Neural cell (in vitro differentiated cells): Measurements from ENCODE around the gene NFAM1. TPM values are rescaled to one million over a fixed set of nuclear protein-coding genes. Genes with fewer than 3 reads are reported as not detected.

Experiments
- H2AFZ ChIP-seq: fragments of 200-600, 300-800 bp; sonication (generic), shearing (Covaris generic); 2 replicates; pipeline ENCODE4 v1.6.0; 2014; ENCODE audit warnings: low read depth, mild to moderate bottlenecking, antibody characterized with exemption, low read length, moderate library complexity
- H3F3A ChIP-seq: fragments of 200-600 bp; shearing (Covaris generic); 2 replicates; pipeline ENCODE4 v1.6.1; 2016; ENCODE audit warnings: mild to moderate bottlenecking, moderate library complexity, mixed read lengths, antibody characterized with exemption, low read length; ENCODE audit not compliant: insufficient read depth, poor library complexity, severe bottlenecking
- H3K27ac ChIP-seq: fragments of 200-600, 300-800 bp; sonication (generic), shearing (Covaris generic); 2 replicates; pipeline ENCODE4 v1.5.1; 2014; ENCODE audit warnings: mild to moderate bottlenecking, low read length, moderate library complexity
- H3K27me3 ChIP-seq: fragments of 300-800, 200-600 bp; sonication (generic), shearing (Covaris generic); 2 replicates; pipeline ENCODE4 v1.6.0; 2014; ENCODE audit warnings: mild to moderate bottlenecking, low read depth, low read length, moderate library complexity; ENCODE audit not compliant: insufficient read depth
- H3K36me3 ChIP-seq: fragments of 300-800, 200-600 bp; sonication (generic), shearing (Covaris generic); 2 replicates; pipeline ENCODE4 v1.5.1; 2014; ENCODE audit warnings: mild to moderate bottlenecking, antibody characterized with exemption, low read length, moderate library complexity; ENCODE audit not compliant: insufficient read depth
- H3K4me2 ChIP-seq: fragments of 300-800, 200-600 bp; sonication (generic), shearing (Covaris generic); 2 replicates; pipeline ENCODE4 v1.6.0; 2014; ENCODE audit warnings: mild to moderate bottlenecking, low read length
- H3K4me3 ChIP-seq: fragments of 300-800, 200-600 bp; sonication (generic), shearing (Covaris generic); 2 replicates; pipeline ENCODE4 v1.5.1; 2014; ENCODE audit warnings: mild to moderate bottlenecking, low read length, moderate library complexity
- H3K79me2 ChIP-seq: fragments of 200-600 bp; shearing (Covaris generic); replicated peaks from 2 replicates; pipeline ENCODE4 v1.6.0; 2014; ENCODE audit warnings: mild to moderate bottlenecking, low read length, moderate library complexity; ENCODE audit not compliant: insufficient read depth
- H3K9ac ChIP-seq: fragments of 300-800, 200-600 bp; sonication (generic), shearing (Covaris generic); 2 replicates; pipeline ENCODE4 v1.6.1; 2016; ENCODE audit warnings: mild to moderate bottlenecking, low read length, mixed read lengths
- H3K9me2 ChIP-seq: fragments of 200-600 bp; shearing (Covaris generic); 2 replicates; pipeline ENCODE4 v1.6.1; 2016; ENCODE audit warnings: mild to moderate bottlenecking, low read length, mixed read lengths; ENCODE audit not compliant: insufficient read depth
- H3K9me3 ChIP-seq: fragments of 200-600, 300-800 bp; sonication (generic), shearing (Covaris generic); 2 replicates; pipeline ENCODE4 v1.6.1; 2016; ENCODE audit warnings: mild to moderate bottlenecking, mixed run types, low read length, moderate library complexity, mixed read lengths
- H4K20me1 ChIP-seq: fragments of 200-600 bp; shearing (Covaris generic); 2 replicates; pipeline ENCODE4 v1.6.1; 2016; ENCODE audit warnings: mild to moderate bottlenecking, mixed run types; ENCODE audit not compliant: insufficient read depth
- EP300 ChIP-seq: fragments of 450-650 bp; conservative IDR thresholded peaks from 2 replicates; pipeline ENCODE4 v1.6.1; 2014; ENCODE audit warnings: antibody characterized with exemption, mild to moderate bottlenecking, moderate library complexity; ENCODE audit not compliant: poor library complexity, severe bottlenecking
- EZH2 ChIP-seq: fragments of 200-600, 300-800 bp; shearing (Covaris generic), sonication (generic); IDR thresholded peaks from 2 replicates; pipeline ENCODE4 v1.6.1; 2014; ENCODE audit warnings: antibody characterized with exemption, low read length, borderline replicate concordance, mild to moderate bottlenecking; ENCODE audit not compliant: insufficient read depth, poor library complexity, severe bottlenecking
- MXI1 ChIP-seq: fragments of 450-650 bp; conservative IDR thresholded peaks from 2 replicates; pipeline ENCODE4 v1.6.1; 2014; ENCODE audit warnings: antibody characterized with exemption, mild to moderate bottlenecking; ENCODE audit not compliant: poor library complexity, severe bottlenecking
- POLR2AphosphoS5 ChIP-seq: IDR thresholded peaks from 2 replicates; pipeline ENCODE4 v1.6.1; 2012
- RAD21 ChIP-seq: fragments of 450-650 bp; conservative IDR thresholded peaks from 2 replicates; pipeline ENCODE4 v1.6.1; 2014; ENCODE audit warnings: antibody characterized with exemption, mild to moderate bottlenecking, moderate library complexity
- SMC3 ChIP-seq: fragments of 450-650 bp; conservative IDR thresholded peaks from 2 replicates; pipeline ENCODE4 v1.6.1; 2014; ENCODE audit warnings: antibody characterized with exemption, mild to moderate bottlenecking, moderate library complexity; ENCODE audit not compliant: poor library complexity
- TAF1 ChIP-seq: IDR thresholded peaks from 2 replicates; pipeline ENCODE4 v1.6.1; 2012; ENCODE audit warnings: low read depth
- polyA plus RNA-seq: library from polyadenylated mRNA; depleted of rRNA; stranded (reverse); fragments of >200 nt; gene quantifications from 2 replicates; pipeline ENCODE4 v1.2.3, GENCODE V29; 2014
- TF ChIP-seq, protein P1 (sequence below): IDR thresholded peaks from 2 replicates; pipeline ENCODE4 v1.6.1; 2012; ENCODE audit warnings: borderline replicate concordance
- TF ChIP-seq, protein P2 (sequence below): fragments of 450-650 bp; IDR thresholded peaks from 2 replicates; pipeline ENCODE4 v1.5.1; 2014; ENCODE audit warnings: antibody characterized with exemption, mild to moderate bottlenecking, moderate library complexity; ENCODE audit not compliant: poor library complexity, severe bottlenecking

NFAM1 gene
- polyA plus RNA-seq, 1 donor from 2014 or later = 0.05 TPM

DNA sequence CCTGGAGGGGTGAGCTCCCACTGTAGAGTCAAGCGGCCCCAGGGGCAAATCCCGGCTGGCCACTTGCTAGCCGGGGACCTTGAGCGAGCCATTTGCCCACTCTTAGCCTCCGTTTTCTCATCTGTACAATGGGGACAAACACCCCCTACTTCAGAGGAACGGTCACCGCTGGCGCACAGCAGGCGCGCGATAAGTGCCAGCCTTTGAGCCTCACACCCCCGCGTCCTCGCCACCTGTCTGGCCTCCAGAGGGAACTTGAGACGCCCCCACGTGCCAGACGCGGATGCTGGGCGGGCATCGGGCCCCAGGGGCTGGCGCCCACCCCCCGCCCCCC, 89.1 kb downstream of the NFAM1 start:
- Histone ChIP-seq H3K9ac (peak overlapping the region; percentile 65), H3K4me2 (peak overlapping the region; percentile 86)
- TF ChIP-seq EP300 (no peak), SMC3 (peak; percentile 21)

GRCh38 chr22:42342426-42343120, 89.6 kb downstream of the NFAM1 start:
- H2AFZ ChIP-seq = no peak overlapping the region
- H3K4me3 ChIP-seq = peak overlapping the region; percentile 68
- no peaks in the 10 kb centered on the region for H3K9me2 ChIP-seq
- peak overlapping the region; percentile 86 for H3K4me2 ChIP-seq
- no peaks in the 10 kb centered on the region for H3K36me3 ChIP-seq
- no peaks in the 10 kb centered on the region for H3K9me3 ChIP-seq
- peaks cover 5% of the 10 kb centered on the region for H3F3A ChIP-seq
- peak overlapping the region; percentile 95 for H3K27ac ChIP-seq
- no peaks in the 10 kb centered on the region for H3K27me3 ChIP-seq
- peaks cover 40% of the 10 kb centered on the region for H3K79me2 ChIP-seq
- no peaks in the 10 kb centered on the region for H4K20me1 ChIP-seq
- TF ChIP-seq POLR2AphosphoS5 (no peak), SMC3 (no peak), EZH2 (no peak), RAD21 (no peak), EP300 (no peak), MXI1 (no peak), TAF1 (no peak)
- TF ChIP-seq, protein P1, sequence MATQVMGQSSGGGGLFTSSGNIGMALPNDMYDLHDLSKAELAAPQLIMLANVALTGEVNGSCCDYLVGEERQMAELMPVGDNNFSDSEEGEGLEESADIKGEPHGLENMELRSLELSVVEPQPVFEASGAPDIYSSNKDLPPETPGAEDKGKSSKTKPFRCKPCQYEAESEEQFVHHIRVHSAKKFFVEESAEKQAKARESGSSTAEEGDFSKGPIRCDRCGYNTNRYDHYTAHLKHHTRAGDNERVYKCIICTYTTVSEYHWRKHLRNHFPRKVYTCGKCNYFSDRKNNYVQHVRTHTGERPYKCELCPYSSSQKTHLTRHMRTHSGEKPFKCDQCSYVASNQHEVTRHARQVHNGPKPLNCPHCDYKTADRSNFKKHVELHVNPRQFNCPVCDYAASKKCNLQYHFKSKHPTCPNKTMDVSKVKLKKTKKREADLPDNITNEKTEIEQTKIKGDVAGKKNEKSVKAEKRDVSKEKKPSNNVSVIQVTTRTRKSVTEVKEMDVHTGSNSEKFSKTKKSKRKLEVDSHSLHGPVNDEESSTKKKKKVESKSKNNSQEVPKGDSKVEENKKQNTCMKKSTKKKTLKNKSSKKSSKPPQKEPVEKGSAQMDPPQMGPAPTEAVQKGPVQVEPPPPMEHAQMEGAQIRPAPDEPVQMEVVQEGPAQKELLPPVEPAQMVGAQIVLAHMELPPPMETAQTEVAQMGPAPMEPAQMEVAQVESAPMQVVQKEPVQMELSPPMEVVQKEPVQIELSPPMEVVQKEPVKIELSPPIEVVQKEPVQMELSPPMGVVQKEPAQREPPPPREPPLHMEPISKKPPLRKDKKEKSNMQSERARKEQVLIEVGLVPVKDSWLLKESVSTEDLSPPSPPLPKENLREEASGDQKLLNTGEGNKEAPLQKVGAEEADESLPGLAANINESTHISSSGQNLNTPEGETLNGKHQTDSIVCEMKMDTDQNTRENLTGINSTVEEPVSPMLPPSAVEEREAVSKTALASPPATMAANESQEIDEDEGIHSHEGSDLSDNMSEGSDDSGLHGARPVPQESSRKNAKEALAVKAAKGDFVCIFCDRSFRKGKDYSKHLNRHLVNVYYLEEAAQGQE = no peak
- TF ChIP-seq, protein P2, sequence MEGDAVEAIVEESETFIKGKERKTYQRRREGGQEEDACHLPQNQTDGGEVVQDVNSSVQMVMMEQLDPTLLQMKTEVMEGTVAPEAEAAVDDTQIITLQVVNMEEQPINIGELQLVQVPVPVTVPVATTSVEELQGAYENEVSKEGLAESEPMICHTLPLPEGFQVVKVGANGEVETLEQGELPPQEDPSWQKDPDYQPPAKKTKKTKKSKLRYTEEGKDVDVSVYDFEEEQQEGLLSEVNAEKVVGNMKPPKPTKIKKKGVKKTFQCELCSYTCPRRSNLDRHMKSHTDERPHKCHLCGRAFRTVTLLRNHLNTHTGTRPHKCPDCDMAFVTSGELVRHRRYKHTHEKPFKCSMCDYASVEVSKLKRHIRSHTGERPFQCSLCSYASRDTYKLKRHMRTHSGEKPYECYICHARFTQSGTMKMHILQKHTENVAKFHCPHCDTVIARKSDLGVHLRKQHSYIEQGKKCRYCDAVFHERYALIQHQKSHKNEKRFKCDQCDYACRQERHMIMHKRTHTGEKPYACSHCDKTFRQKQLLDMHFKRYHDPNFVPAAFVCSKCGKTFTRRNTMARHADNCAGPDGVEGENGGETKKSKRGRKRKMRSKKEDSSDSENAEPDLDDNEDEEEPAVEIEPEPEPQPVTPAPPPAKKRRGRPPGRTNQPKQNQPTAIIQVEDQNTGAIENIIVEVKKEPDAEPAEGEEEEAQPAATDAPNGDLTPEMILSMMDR = no peak
- H3K9ac ChIP-seq = peak overlapping the region; percentile 65

More for the DNA sequence above, 89.1 kb downstream of the NFAM1 start:
- Histone ChIP-seq H2AFZ (no peak overlapping the region), H3K27me3 (no peaks in the 10 kb centered on the region), H3F3A (peaks cover 5% of the 10 kb centered on the region), H3K4me3 (peak overlapping the region; percentile 68), H3K79me2 (peaks cover 35% of the 10 kb centered on the region), H3K36me3 (no peaks in the 10 kb centered on the region), H3K9me2 (no peaks in the 10 kb centered on the region), H4K20me1 (no peaks in the 10 kb centered on the region), H3K27ac (peak overlapping the region; percentile 95), H3K9me3 (no peaks in the 10 kb centered on the region)
